OCI-M2 (cell line): ENCODE results near the gene CYYR1.
"Not testable (repeated sequence)": the region's sequence is repeated elsewhere in the genome, so short reads cannot be mapped to it uniquely, and the experiment has no call there.

ENCODE experiments used
- DNase-seq: peaks from one replicate; lab custom pipeline; 2025; ENCODE audit not compliant: unreplicated experiment; lab: John Stamatoyannopoulos, UW

CYYR1 gene

DNA sequence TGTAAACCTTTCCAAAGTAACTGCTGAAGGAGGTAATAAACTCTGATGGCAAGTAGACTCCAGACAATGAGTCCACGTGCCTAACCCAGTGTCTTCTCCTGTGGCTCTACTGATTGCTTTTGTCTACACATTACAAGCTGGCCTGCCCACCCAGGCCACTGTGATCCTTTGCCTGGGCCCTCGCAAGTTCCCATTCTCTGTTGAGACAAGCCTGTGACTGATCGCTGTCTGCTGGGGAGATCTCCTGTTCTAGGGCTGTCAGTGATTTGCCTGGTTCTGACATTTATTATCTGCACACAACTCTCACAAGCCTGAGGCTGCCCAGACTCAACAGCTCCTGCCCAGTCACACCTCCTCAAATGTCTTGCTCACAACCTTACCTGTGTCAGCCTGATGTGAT is 81.4 kb downstream of the CYYR1 start:
- no peak for DNase-seq

DNA sequence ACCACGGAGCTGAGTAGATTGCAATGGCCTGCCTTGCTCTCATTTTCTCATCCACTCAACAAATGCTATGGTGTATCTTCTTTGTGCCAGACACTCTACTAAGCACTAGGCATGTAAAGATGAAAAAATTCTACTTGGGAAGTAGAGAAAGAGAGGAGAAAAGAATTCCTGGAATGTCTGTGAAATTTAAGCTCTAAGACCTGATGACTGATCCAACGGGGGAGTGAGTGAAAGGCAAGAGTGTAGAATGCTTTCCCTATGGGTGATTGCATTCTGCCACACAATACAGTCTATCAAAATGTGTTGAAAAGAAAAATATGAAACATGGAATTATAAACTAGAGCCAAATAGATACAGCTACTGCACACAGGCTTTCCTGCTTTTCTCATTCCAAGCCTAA is 82.3 kb downstream of the CYYR1 start:
- DNase-seq = no peak

DNA sequence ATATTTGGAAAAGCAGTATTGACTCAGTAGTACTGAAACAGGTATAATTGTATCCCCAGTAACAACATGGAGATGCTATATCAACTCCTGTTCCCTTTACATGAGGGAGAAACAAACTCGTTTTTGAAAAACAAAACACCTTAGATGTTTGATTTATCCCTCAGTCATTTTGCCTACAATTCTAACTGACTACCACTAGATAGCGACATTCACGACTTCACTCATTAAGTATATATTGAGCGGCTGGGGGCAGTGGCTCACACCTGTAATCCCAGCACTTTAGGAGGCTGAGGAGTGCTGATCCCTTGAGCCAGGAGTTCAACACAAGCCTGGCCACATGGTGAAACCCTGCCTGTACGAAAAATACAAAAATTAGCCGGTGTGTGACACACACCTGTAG is 83.3 kb downstream of the CYYR1 start:
- DNase-seq = no peak

- DNase-seq = no peak
These were observed 85.1 kb downstream of the CYYR1 start for GRCh38 chr21:26487981-26488480.

DNA sequence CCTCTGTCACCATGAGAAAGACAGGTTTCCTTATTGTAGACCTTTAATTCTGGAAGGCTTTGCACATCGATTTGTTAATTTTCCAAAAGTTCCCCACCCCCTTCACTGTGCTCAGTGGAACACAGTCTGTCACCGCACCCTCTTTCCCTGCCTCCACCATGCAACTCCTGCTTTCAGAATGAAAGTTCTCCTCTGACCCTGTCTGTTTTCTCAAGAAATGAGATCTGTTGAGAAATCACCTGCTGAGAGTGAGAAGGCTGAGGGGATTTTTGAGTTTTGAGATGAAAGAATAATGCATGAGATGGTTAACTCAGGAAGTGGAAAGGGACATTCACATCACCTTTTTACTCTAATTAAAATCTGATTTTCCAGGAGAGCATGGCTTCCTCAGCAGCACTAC is 99.6 kb downstream of the CYYR1 start:
- DNase-seq = no peak

GRCh38 chr21:26471099-26471471 is 102.0 kb downstream of the CYYR1 start:
- DNase-seq = no peak

GRCh38 chr21:26470351-26471098 is 102.6 kb downstream of the CYYR1 start:
- no peak for DNase-seq

- DNase-seq = no peak
These were observed 103.3 kb downstream of the CYYR1 start for GRCh38 chr21:26469789-26470188.

DNA sequence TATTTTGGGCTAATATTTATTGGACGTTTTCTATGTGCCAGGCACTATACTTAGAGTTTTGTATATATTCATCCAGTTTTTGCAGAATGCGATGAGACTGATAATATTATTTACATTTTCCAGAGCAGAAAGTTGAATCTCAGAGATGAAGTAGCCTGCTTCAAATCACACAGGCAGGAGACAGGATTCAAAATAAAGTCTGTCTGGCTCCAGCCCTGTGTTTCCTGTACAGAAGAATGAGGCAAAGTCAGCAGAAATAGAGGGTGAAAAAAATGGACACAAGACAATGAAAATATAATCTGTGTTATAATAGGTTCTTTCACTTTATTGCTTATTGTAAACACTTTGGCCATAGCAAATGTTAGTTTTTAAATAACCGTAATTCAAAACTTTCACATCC is 107.2 kb downstream of the CYYR1 start:
- DNase-seq = no peak

DNA sequence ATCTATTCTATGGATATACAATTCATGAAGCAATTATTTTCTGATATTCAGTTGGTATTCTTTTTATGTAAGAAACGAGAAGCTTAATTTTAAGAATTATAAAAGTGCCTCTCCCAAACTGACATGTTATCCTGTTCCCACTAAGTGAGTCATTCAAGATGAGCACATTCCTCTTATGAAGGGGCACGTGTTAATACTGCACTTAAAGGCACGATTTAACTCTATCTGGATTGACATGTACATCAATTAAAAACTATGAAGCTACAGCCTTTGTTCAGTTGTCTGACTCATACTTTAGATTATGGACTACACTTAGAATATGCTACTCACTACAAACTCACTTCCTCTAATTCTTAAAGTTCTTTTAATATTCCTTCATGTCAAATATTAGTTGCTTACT is 111.6 kb downstream of the CYYR1 start:
- no peak for DNase-seq

DNA sequence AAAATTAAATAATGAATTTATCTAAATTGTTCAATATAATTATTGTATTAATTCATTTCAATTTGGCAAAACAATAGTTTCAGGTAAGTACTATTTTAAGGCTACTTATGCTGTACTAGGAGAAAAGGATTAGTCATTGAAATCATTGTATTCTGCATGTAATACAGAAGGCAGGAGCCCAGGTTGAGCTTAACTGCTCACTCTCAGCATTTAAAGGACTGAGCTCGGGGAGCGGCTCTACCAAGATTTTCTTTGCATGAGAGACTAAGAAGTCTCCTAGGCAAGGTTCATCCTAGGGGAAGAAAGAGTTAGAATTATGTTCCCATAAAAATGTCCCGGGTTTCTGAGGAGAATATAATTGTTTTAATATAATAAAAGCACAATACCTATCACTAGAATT is 112.5 kb downstream of the CYYR1 start:
- no peak for DNase-seq

GRCh38 chr21:26458854-26459253 is 114.2 kb downstream of the CYYR1 start:
- not testable (repeated sequence) for DNase-seq

DNA sequence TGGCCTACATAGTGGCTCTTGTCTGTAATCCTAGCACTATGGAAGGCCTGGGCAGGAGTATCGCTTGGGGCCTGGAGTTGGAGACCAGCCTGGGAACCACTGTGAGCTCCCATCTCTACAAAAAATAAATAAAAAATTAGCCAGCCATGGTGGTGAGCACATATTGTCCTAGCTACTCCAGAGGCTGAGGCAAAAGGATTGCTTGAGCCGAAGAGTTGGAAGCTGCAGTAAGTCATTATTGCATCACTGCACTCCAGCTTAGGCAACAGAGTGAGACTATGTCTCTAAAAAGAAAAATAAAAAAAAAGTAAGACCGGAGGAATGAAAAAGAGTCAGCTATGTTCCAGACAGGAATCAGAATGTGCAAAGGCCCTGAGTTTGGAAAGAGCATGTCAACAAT is 115.3 kb downstream of the CYYR1 start:
- DNase-seq = no peak

GRCh38 chr21:26453267-26453666 is 119.8 kb downstream of the CYYR1 start:
- DNase-seq = no peak

- no peak for DNase-seq
These were observed 121.9 kb downstream of the CYYR1 start for GRCh38 chr21:26451081-26451740.

GRCh38 chr21:26449161-26449560 is 123.9 kb downstream of the CYYR1 start:
- no peak for DNase-seq

- DNase-seq = no peak
These were observed 124.3 kb downstream of the CYYR1 start for GRCh38 chr21:26448751-26449150.

- DNase-seq = no peak
These were observed 125.1 kb downstream of the CYYR1 start for GRCh38 chr21:26447932-26448475.

DNA sequence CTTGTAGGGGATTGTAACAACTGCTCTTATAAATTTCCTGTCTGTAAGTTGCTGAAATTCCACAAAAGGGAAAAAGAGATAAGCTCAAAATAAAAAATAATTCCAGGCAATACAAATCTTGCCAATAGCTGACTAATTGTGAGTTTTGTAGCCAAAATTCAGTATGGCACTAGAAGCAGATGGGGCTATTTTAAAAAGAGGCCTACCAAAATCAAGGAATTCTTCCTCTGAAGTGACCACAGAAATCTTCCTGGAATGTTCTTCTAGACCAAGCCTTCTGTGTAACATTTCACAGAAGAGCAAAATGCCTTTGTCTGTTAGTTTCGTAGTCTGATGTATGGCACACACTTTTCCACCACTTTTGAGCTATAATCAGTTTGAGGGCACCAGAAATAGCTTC is 127.6 kb downstream of the CYYR1 start:
- no peak for DNase-seq

DNA sequence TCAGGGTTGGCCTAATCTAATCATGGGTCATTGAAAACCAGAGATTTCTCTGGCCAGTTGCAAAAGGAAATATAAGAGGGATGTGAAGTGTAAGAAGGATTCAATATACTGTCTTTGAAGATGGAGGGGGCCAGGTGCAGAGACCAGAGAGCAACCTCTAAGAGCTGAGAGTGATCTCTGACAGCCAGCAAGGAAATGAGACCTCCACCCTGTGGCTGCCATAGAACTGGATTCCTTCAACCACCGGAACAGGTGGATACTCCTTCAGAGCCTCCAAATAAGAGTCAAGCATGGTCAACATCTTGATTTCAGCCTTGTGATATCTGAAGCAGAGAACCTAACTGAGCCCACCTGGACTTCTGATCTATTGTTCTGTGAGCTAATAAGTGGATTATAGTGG is 128.4 kb downstream of the CYYR1 start:
- DNase-seq = no peak

DNA sequence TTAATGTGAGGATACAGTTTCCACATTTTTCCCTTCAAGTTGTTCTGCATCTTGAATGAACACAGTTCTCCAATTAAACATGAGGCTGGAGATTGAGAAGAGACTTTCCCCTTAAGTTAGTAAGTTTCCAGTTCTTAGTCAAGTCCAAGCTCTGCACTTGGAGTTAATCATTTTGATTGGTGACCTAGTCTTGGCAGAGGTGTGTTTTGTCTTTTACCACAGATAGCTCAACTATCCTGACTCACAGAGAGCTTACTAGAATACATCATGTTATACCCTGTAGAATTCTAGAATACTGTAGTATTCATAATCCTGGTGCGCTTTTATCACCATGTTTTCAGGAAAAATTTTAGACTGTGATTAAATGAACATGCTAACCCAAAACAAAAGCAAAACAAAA is 129.2 kb downstream of the CYYR1 start:
- DNase-seq = no peak

- no peak for DNase-seq
These were observed 129.8 kb downstream of the CYYR1 start for GRCh38 chr21:26443291-26443690.
